ENCODE data around the gene MRAS.
"Not testable (repeated sequence)": the region's sequence is repeated elsewhere in the genome, so short reads cannot be mapped to it uniquely, and the experiment has no call there.

Gene MRAS

GRCh38 chr3:138450181-138450580 is 101.8 kb downstream of the MRAS start:
- no peak for DNase-seq

GRCh38 chr3:138450704-138451424 is 102.5 kb downstream of the MRAS start:
- no peak for DNase-seq

- DNase-seq, result no peak
These were observed 103.3 kb downstream of the MRAS start for GRCh38 chr3:138451595-138452162.

GRCh38 chr3:138452436-138452835 is 104.1 kb downstream of the MRAS start:
- DNase-seq, result no peak

- not testable (repeated sequence) for DNase-seq
These were observed 105.6 kb downstream of the MRAS start for GRCh38 chr3:138453940-138454339.
